GM04504 (cell line): ENCODE results near the gene MYPN.
"Not testable (repeated sequence)": the region's sequence is repeated elsewhere in the genome, so short reads cannot be mapped to it uniquely, and the experiment has no call there.

Experiments used
- DNase-seq: peaks from one replicate; pipeline ENCODE4 v3.0.0-alpha.2; 2012; ENCODE audit warnings: low read depth

Gene MYPN

DNA sequence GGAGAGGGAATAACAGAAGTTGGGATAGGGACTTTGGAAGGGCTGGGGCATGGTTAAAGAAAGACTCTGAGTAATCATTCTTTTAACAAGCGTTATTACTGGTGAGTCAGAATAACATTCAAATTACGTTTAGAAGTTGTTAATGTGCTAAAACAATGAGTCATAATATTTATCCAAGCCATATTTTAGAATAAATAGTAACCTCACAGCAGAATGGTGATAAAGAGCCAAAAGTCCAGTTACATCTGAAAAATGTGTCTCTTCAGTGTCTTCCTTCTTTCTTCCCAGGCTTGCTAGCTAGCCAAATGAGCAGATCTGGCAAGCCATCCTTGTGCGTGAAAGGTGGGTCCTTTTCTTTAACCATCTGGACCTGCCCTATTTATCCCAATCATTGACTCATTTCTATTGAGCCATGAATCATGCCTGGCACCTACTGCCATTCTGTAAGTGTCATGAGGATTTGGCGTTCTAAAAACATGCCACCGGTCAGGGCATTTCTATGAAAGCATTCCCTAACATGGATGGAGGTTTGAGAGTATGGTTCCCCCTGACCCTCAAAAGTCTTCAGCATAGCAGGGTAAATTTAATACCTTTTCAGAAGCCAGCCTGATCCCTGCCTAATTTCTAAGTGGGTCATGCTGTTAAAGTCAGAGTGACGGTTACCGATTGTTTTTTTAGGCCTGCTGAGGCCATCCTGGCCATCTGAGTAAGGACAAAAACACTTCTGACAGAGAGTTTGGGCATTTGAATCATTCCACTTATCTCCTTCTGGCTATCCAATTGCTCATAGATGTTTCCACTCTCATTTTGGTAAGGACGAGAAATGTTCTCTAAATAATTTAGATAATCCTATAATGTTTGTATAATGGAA is 26.9 kb downstream of the MYPN start:
- DNase-seq = peak; percentile 93

- peak; percentile 72 for DNase-seq
Observed at GRCh38 chr10:68137171-68137570, 27.9 kb downstream of the MYPN start.

GRCh38 chr10:68138526-68138925 is 29.2 kb downstream of the MYPN start:
- DNase-seq = no peak

DNA sequence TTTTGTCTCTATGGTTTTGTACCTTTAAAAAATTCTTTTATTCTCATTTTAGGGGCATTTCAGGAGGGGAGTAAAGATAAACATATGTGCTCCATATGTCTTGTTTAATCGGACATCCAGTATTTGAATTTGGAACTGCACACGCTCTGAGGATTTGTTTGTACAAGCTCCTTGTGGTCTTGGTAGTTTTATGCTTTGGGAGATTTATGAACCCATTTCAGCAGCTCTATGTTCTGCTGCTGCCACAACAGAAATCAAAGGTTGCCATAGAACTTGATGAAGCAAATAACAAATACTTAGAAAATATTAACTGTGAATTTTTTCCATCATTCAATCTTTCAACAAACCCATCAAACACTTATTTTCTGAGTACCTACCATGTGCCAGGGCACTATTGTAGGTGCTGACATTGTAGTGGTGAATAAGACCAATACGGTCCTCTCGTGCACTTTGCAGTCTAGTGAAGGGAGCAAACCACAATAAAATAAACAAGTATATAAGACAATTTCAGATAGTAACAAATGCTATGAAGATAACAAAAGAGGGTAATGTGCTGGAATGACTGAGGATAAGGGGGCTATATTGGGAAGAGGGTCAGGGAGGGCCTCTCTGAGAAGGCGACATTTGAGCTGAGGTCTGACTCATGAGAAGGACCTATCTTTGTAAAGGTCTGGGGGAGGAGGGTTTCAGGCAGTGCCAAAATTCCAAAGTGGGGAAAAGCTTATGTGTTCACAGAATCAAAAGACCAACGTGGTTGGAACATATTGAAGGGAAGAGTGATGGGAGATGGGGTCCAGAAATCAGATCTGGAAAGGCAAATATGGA is 30.4 kb downstream of the MYPN start:
- DNase-seq = peak; percentile 31

- no peak for DNase-seq
Observed at GRCh38 chr10:68142761-68143160, 33.5 kb downstream of the MYPN start.

DNA sequence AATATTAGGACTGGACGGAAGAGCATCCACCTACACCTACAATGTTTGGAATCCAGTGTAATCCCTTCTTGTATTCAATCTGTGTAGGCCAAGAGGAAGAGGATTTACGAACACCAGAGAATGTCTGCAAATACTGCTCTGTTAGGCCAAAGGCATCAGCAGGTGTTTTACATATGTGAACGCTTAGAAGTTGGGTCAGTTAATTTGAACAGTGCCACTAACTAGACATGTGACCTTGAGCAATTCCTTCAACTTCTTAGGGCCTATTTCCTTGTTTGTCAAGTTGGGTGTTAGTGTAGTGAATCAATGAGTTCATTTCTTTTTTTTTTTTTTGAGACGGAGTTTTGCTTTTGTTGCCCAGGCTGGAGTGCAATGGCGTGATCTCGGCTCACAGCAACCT is 35.4 kb downstream of the MYPN start:
- no peak for DNase-seq

GRCh38 chr10:68145705-68146104 is 36.4 kb downstream of the MYPN start:
- no peak for DNase-seq

DNA sequence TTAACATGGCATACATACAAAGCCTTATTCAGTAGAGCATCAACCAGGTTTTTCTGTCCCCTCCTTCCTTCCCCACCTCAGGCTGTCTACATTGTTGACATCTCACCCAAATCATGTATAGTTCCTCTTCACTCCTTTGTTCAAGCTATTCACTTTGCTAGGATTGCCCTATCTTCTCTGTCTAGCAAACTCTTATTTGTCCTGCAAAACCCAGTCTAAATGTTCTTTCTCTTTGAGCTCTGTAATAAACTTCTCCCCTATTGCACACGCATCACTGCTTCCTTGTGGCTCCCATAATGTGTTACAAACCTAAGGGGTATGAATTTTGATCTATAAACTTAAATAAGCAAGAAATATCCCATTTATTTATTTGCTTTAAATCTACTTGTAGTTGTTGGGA is 36.8 kb downstream of the MYPN start:
- no peak for DNase-seq

- DNase-seq = no peak
Observed at GRCh38 chr10:68151453-68151852, 42.2 kb downstream of the MYPN start.

DNA sequence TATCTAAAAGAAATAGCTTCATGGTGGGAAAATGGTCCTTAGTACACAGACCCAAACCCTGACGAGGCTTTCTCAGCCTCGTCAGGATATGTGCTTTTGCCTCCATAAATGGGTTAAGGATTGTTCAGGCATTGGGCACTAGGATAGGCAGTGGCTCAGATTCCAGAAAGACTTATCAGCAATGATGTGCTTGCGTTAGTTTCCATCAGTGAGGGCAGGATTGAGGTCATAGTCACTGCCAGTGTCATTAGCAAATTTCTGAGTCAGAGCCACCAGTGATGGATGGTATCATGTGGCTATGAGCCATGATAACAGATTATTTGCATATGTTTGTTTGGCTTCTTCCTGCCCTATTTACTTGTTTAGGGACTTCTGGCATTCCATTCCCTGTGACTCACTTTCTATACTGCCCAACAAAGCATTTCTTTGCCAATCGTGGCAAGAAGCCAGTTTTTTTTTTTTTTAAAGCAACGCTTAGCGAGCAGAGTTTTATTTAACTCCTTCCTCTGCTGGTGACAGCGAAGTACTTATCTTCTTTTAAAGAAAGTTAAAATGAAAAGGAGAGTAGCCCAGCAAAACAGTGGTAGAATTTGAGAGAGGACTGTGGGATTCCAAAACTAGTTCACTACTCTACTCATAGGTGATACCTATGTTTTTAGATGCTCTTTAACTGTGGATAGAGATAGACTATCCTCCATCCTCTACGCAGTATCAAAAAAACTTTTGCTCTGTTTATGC is 44.4 kb downstream of the MYPN start:
- DNase-seq = peak; percentile 95

- peak; percentile 32 for DNase-seq
Observed at GRCh38 chr10:68154211-68154497, 44.9 kb downstream of the MYPN start.

DNA sequence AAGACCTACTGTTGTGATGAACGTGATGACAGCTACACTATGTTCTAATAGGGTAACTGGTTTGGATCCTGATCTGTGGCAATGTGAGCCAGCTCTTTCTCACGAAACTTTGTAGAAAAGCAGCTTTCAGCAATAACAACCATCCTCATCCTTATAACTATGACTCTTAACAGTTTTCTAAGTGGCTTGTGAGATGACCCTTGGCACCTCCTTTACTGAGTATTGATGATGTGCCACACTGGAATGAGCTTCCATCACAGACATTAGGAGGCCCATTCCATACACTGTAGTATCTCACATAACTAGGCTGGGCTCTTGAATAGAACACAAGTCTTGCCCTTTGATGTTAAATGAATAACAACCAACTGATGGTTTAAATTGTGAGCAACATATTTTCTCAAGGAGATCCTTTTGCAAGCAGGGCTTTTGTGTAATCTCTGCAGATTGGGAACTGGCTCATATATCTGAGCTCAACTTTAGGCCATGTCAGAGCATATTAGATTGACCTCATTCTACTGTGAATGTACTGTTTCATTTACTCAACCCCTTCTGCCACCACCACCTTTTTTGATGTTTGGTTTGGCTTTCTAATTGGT is 46.4 kb downstream of the MYPN start:
- no peak for DNase-seq

- peak; percentile 54 for DNase-seq
Observed at GRCh38 chr10:68156373-68157185, 47.3 kb downstream of the MYPN start.

DNA sequence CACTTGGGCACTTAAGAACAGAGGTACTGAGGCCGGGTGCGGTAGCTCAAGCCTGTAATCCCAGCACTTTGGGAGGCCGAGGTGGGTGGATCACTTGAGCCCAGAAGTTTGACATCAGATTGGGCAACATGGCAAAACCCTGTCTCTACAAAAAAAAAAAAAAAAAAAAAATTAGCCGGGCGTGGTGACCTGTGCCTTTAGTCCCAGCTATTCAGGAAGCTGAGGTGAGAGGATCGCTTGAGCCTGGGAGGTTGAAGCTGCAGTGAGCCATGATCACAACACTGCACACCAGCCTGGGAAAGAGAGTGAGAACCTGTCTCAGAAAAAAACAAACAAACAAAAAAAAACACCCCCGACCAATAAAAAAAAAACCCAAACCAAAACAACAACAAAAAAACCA is 48.2 kb downstream of the MYPN start:
- not testable (repeated sequence) for DNase-seq

- no peak for DNase-seq
Observed at GRCh38 chr10:68158031-68158430, 48.7 kb downstream of the MYPN start.

GRCh38 chr10:68163735-68164134 is 54.4 kb downstream of the MYPN start:
- DNase-seq = no peak

DNA sequence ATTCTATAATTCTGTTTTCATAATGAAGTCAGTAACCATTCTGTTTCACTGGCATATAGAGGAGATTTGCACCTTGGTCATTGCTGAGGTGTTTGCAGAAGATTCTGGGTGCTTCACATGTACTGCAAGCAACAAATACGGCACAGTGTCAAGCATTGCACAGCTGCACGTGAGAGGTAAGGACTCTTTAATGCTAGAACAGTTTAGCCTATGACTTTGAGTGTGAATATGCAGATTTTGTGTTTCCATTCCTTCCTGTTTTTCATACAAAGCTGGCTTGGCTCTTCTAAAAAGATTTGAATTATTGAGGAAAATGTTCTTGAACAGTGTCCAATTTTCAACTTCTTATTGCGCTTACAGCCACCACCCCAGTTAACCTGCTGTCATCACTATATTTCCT is 56.4 kb downstream of the MYPN start:
- no peak for DNase-seq

DNA sequence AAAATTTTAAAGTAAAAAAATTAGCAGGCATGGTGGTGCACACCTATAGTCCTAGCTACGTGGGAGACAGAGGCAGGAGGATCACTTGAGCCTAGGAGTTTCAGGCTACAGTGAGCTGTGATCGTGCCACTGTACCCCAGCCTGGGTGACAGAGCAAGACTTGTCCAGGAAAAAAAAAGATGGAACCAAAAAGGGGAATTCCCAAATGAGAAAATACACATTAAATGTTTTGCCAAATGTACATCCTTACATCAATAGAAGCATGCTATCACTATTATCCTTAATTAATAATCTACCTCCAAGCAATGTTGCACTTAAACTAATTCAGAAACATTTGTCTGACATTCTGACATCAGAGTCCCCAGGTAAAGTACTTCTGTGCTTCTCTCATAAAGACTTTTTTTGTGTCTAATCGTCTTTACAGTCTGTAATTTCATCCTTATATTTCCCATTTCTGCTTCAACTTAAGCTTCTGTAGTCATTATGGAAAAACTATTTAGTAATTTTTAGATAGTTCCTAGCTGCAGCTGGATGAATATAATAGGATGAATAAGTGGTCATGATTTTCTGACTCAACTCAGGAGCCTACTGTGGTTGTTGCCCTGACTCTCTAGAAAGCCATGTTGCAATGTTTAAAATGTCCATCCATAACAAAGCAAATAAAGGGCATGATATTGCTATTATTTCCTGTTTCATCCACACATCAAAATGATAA is 57.7 kb downstream of the MYPN start:
- no peak for DNase-seq

- DNase-seq = no peak
Observed at GRCh38 chr10:68167586-68168189, 58.4 kb downstream of the MYPN start.

GRCh38 chr10:68171539-68172080 is 62.3 kb downstream of the MYPN start:
- no peak for DNase-seq
